ENCODE results near the gene GEMIN8.

Gene GEMIN8

GRCh38 chrX:14022019-14022418 lies 7.7 kb downstream of the GEMIN8 start:
- no peak for DNase-seq
- intact Hi-C loops (cut with DNase I) = no loop called here

- DNase-seq = no peak
- intact Hi-C loops (cut with DNase I) = no loop called here
Observed at GRCh38 chrX:14017399-14017798, 12.3 kb downstream of the GEMIN8 start.

- intact Hi-C loops (cut with DNase I) = no loop called here
- DNase-seq = no peak
Observed at GRCh38 chrX:14015941-14016340, 13.8 kb downstream of the GEMIN8 start.

DNA sequence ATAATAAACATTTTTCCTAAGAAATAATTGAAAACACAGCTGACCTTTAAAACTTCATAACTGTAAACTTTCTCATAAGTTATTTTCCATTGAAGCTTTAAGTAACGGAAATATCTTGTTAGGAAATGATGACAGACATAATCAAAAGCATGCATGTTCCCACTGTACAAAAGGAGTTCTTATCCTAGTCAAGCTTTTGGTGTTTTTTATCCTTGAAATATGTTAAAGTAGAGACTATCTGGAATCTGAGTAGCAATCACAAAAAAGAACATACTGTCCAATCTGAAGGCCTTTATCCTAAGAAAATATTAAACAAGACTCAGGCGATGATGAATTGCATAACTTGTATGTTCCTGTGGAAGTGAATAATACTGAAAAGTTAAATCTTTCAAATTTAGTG lies 14.4 kb downstream of the GEMIN8 start:
- intact Hi-C loops (cut with DNase I) = no loop called here

DNA sequence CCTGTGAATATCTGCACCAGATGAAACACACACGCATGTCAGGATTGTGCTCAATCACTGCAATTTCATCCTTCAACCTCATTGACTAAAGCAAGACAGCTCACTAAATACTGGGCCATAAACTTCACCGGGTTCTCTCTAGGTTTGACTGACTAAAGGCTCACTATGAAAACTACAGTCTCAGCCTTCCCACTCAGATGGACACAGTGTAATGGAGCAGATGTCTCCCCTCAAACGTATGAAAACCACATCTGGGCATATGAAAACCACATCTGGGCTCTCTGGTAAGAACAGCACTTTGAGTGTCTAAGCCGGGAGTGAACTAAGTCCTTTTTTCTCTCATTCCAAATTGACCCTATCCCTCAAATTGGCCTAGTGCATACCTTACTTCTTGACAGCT lies 15.2 kb downstream of the GEMIN8 start:
- no peak for DNase-seq
- intact Hi-C loops (cut with DNase I) = no loop called here

More for the DNA sequence above, 14.4 kb downstream of the GEMIN8 start:
- DNase-seq = no peak

GRCh38 chrX:14013054-14013453 lies 16.6 kb downstream of the GEMIN8 start:
- DNase-seq = no peak

GRCh38 chrX:14010566-14010965 lies 19.1 kb downstream of the GEMIN8 start:
- no peak for DNase-seq
- intact Hi-C loops (cut with DNase I) = no loop called here

More at GRCh38 chrX:14013054-14013453, 16.6 kb downstream of the GEMIN8 start:
- intact Hi-C loops (cut with DNase I) = no loop called here

GRCh38 chrX:14006540-14006939 lies 23.2 kb downstream of the GEMIN8 start:
- intact Hi-C loops (cut with DNase I) = no loop called here
- DNase-seq = no peak

- intact Hi-C loops (cut with DNase I) = no loop called here
- DNase-seq = no peak
Observed at GRCh38 chrX:14003876-14004425, 25.7 kb downstream of the GEMIN8 start.

GRCh38 chrX:14003028-14003427 lies 26.7 kb downstream of the GEMIN8 start:
- DNase-seq = no peak
- intact Hi-C loops (cut with DNase I) = no loop called here

DNA sequence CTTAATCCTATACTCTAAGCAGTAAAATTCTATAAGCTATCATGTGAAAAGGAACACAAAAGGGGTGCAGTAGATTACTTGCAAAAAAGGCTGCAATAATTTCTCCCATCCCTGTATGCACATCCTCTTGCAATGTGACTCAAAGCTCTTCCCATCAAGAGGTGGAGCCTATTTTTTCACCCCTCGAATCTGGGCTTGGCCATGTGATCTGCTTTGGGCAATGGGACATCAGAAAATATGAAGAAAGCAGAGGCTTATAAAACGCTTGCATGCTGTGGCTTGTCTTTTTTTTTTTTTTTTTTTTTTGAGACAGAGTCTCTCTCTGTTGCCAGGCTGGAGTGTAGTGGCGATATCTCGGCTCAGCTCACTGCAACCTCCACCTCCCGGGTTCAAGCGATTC lies 33.0 kb downstream of the GEMIN8 start:
- DNase-seq = peak in 5 of 10 donors; percentile 10 to 82 (median 27)
- intact Hi-C loops (cut with DNase I) = no loop called here

GRCh38 chrX:13994536-13995080 lies 35.1 kb downstream of the GEMIN8 start:
- DNase-seq = no peak
- intact Hi-C loops (cut with DNase I) = no loop called here

- peak; percentile 39 to 93 (median 53) for DNase-seq
- intact Hi-C loops (cut with DNase I) = no loop called here
Observed at GRCh38 chrX:13994104-13994503, 35.6 kb downstream of the GEMIN8 start.

DNA sequence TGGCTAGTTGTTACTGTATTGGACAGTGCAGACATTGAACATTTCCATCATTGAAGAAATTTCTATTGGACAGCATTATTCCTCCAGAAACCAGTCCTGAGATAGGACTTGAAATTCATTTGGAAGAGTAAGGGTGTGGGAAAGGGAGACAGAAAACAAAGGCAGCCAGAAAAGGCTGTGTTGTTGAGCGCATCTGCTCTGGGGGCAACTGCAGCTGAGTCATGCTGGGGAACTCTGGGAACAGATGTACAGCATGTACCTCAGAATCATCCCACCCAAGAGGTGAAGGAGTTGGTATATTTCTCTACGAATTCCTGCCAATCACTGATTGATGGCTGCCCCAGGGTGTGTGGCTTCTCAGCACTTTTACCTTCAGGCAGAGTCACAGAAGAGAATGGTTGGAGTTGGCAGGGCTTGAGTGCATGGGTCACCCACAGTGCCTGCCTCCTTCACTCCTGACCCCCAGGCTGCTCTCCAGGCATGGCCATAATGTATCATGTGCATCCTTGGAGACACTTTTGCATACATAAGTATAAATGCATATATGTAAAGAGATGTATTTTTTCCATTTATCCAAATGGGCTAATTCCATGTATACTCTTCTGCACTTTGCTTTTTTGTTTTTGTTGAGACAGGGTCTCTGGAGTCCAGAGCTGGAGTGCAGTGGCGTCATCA lies 39.4 kb downstream of the GEMIN8 start:
- peak in 7 of 10 donors; percentile 18 to 90 (median 33) for DNase-seq
- intact Hi-C loops (cut with DNase I) = no loop called here

- no peak for DNase-seq
- intact Hi-C loops (cut with DNase I) = no loop called here
Observed at GRCh38 chrX:13985697-13986435, 43.8 kb downstream of the GEMIN8 start.

- intact Hi-C loops (cut with DNase I) = no loop called here
- DNase-seq = no peak
Observed at GRCh38 chrX:13983734-13984133, 46.0 kb downstream of the GEMIN8 start.

DNA sequence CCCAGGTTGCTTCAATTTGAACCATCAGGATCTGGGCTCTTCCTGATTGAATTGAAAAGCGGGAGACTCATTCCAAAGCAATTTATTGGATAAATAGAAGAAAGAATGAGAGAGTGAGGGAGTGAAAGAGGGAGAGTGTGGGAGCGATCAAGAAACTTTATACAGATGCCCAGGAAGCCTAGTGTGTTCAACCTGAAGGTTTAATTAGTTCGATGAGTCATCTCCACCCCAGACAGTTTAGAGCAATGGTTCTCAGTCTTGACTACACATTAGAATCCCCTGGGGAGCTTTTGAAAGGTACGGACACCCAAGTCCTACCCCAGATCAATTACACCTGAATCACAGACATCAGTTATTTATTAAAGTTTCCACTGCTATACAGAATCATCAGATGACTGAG lies 61.5 kb downstream of the GEMIN8 start:
- intact Hi-C loops (cut with DNase I) = no loop called here
- no peak for DNase-seq

DNA sequence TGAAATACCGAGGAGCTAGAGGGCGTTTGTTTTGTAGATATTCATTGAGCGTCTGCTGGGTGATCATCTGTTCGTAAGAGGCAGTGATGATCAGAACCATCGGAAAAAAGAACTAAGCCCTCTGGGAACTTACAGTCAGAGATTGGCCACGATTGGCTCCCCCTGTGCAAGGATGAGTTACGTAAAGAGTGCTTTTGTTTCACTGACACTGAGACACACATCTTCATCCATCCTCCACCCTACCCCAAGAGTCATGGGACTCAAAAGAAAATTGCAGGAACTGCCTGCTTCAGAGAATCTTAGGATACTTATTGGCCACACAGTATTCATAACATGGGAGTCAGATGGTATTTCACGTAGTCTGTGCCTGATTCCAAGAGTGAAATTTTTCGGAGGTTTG lies 62.1 kb downstream of the GEMIN8 start:
- intact Hi-C loops (cut with DNase I) = no loop called here
- no peak for DNase-seq

GRCh38 chrX:13966793-13967125 lies 62.9 kb downstream of the GEMIN8 start:
- intact Hi-C loops (cut with DNase I) = no loop called here
- DNase-seq = no peak

DNA sequence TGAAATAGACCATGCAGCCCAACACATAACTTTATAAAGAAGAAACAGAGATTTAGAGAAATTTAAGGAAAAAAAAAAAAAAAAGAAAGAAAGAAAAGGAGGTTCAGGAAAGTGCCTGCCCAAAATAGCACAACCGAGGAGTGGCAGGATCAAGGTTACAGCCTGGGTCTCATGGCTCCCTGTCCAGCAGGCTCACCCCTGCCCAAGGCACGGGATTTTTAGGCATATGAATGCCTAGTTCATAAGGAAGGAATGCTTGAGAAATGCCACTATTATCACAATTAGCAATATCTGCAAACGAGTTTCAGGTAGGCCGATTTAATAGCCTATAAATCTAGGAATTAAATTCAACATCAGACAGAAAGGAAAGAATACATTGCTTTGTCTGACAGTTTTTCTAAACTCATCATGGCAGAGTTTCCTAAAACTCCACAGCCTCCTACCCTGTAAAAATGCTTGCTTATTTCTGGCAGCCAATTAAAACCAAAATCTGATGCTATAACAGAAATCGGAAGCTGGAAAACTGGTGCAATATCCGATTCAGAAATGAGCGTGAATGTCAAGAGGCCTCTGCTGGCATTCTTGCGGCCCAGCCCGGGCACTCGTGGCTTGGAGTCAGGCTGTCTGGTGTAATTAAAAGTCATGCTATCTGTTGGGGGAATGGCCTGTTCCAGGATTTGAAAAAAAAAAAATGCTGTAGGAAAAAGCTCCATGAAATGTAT lies 63.5 kb downstream of the GEMIN8 start:
- intact Hi-C loops (cut with DNase I) = no loop called here
- DNase-seq = peak in 2 of 10 donors; percentile 21 to 74

DNA sequence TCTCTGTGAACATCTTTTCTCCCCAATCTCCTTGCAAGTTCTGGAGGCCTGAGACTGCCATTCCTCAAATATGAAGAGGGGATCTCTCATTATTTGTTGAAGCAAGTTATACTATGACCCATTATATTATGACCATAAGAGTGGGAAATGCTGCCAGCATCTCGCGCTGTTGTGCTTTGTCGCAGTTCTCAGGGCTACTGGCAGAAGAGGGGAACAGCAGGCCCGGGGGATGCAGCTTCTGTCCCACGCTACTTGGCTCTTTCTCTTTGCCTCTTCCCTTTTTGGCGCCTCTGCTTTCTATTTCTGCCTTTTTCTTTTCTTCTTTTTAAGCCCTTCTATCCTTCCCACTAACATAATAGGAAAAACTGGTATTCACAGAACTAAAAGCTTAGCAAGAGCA lies 64.2 kb downstream of the GEMIN8 start:
- peak; percentile 38 to 94 (median 52) for DNase-seq
- intact Hi-C loops (cut with DNase I) = no loop called here

All from posterior cingulate gyrus (tissue), 11 donors.